CD4-positive, alpha-beta T cell (primary cell): ENCODE data around the gene SLC39A9. TPM values are rescaled to one million over a fixed set of nuclear protein-coding genes. Genes with fewer than 3 reads are reported as not detected.

Source experiments
- ATAC-seq: fragments of 200-7000 bp; cut with Tn5 transposase; one replicate; pipeline ENCODE4 v1.10.0; 2022; ENCODE audit warnings: mild to moderate bottlenecking; ENCODE audit not compliant: poor library complexity
- CTCF ChIA-PET: fragments of 350-600 bp; sonication (Branson Sonifier 250); formaldehyde crosslinking; loops from one replicate; lab custom pipeline; 2021; ENCODE audit warnings: antibody characterized with exemption, inconsistent platforms; lab: Charles Lee
- POLR2A ChIA-PET: fragments of 350-600 bp; sonication (Branson Sonifier 250); formaldehyde crosslinking; loops from one replicate; lab custom pipeline; 2021; ENCODE audit warnings: antibody characterized with exemption, inconsistent platforms; lab: Charles Lee
- DNase-seq, 14 experiments: peaks; one replicate each; pipeline ENCODE4 v3.0.0-alpha.2; 2013 to 2020; ENCODE audit warnings: mixed read lengths in 2 of 14
- H3K27ac ChIP-seq, 2 donors: one replicate each; pipeline versions ENCODE4 v1.5.1 to v1.7.0; 2013; ENCODE audit warnings: low read length in 2 of 2, low read depth in 1 of 2, mild to moderate bottlenecking in 1 of 2
- H3K27me3 ChIP-seq, 2 experiments: 1 replicate in 1 of 2; 2 replicates in 1 of 2; pipeline versions ENCODE4 v1.6.1 to v1.7.0; 2013; ENCODE audit warnings: low read length in 2 of 2, control low read depth in 1 of 2, mild to moderate bottlenecking in 1 of 2, moderate library complexity in 1 of 2; ENCODE audit not compliant: insufficient read depth in 2 of 2, control insufficient read depth in 1 of 2
- H3K36me3 ChIP-seq: one replicate; pipeline ENCODE4 v1.6.1; 2013; ENCODE audit warnings: low read length, control low read depth; ENCODE audit not compliant: insufficient read depth
- H3K4me1 ChIP-seq: one replicate; pipeline ENCODE4 v1.6.1; 2013; ENCODE audit warnings: low read length, control low read depth; ENCODE audit not compliant: insufficient read depth
- H3K4me3 ChIP-seq: one replicate; pipeline ENCODE4 v1.5.1; 2013; ENCODE audit warnings: mild to moderate bottlenecking, low read length, moderate library complexity
- H3K9me3 ChIP-seq, 2 experiments: 1 replicate in 1 of 2; 2 replicates in 1 of 2; pipeline versions ENCODE4 v1.6.1 to v1.7.0; 2013; ENCODE audit warnings: low read length in 2 of 2, mild to moderate bottlenecking in 2 of 2, control low read depth in 1 of 2, moderate library complexity in 1 of 2; ENCODE audit not compliant: control insufficient read depth in 1 of 2, insufficient read depth in 1 of 2
- H3K27ac Mint-ChIP-seq: one replicate; pipeline ENCODE4 v1.8.0; 2020; ENCODE audit warnings: mixed read lengths
- H3K27me3 Mint-ChIP-seq: one replicate; pipeline ENCODE4 v1.8.0; 2021; ENCODE audit warnings: mixed read lengths
- H3K36me3 Mint-ChIP-seq: one replicate; pipeline ENCODE4 v1.8.0; 2021; ENCODE audit warnings: low read depth, mixed read lengths
- H3K4me1 Mint-ChIP-seq: one replicate; pipeline ENCODE4 v1.8.0; 2021; ENCODE audit warnings: low read depth, mixed read lengths
- H3K4me3 Mint-ChIP-seq: one replicate; pipeline ENCODE4 v1.8.0; 2020; ENCODE audit warnings: mild to moderate bottlenecking, mixed read lengths
- H3K9me3 Mint-ChIP-seq: one replicate; pipeline ENCODE4 v1.8.0; 2020; ENCODE audit warnings: mixed read lengths
- CTCF ChIP-seq: fragments of 200-600 bp; IDR thresholded peaks from one replicate; pipeline ENCODE4 v1.8.0; 2022; ENCODE audit warnings: antibody characterized with exemption, mild to moderate bottlenecking
- intact Hi-C, 2 experiments: fragments of 100-400 bp; cut with DNase I in 1 of 2; cut with micrococcal nuclease in 1 of 2; formaldehyde crosslinking; loops; one replicate each; pipeline versions ENCODE4 v1.15.1 to v1.9.0; 2023 to 2025; cut with DNase I, micrococcal nuclease
- total RNA-seq, 174 experiments: library from RNA in 2 of 174; stranded (reverse) in 2 of 174; gene quantifications; one replicate each; pipeline ENCODE4 v1.2.3 and lab custom pipeline; 2021 to 2026

The SLC39A9 gene
- total RNA-seq, 2 experiments from 2014 or later, result 19.5 to 20.5 TPM

GRCh38 chr14:69499436-69499835, 100.9 kb downstream of the SLC39A9 start:
- H3K36me3 ChIP-seq, result no peaks in the 10 kb centered on the region
- peaks cover 10% of the 10 kb centered on the region for H3K27me3 Mint-ChIP-seq

GRCh38 chr14:69500096-69500495, 101.6 kb downstream of the SLC39A9 start:
- H3K9me3 ChIP-seq, result no peaks in the 10 kb centered on the region
- POLR2A ChIA-PET, result no interaction called here
- no peak for ATAC-seq

More at GRCh38 chr14:69499436-69499835, 100.9 kb downstream of the SLC39A9 start:
- Histone ChIP-seq H3K27ac (no peak overlapping the region), H3K4me1 (no peaks in the 10 kb centered on the region), H3K27me3 (peaks cover 0 to 6% of the 10 kb centered on the region in 2 experiments), H3K9me3 (no peaks in the 10 kb centered on the region), H3K4me3 (no peak overlapping the region)
- Mint-ChIP-seq H3K9me3 (no peaks in the 10 kb centered on the region), H3K4me1 (no peaks in the 10 kb centered on the region), H3K36me3 (no peaks in the 10 kb centered on the region), H3K27ac (no peak overlapping the region), H3K4me3 (no peak overlapping the region)
- ATAC-seq, result no peak
- DNase-seq, result no peak
- CTCF ChIA-PET, result no interaction called here
- POLR2A ChIA-PET, result no interaction called here
- intact Hi-C loops, result no loop called here
- TF ChIP-seq CTCF, result no peak

GRCh38 chr14:69500736-69501135, 102.2 kb downstream of the SLC39A9 start:
- no peaks in the 10 kb centered on the region for H3K9me3 Mint-ChIP-seq
- no peak overlapping the region for H3K27ac Mint-ChIP-seq
- Histone ChIP-seq H3K27ac (no peak overlapping the region), H3K4me3 (no peak overlapping the region), H3K36me3 (no peaks in the 10 kb centered on the region), H3K9me3 (no peaks in the 10 kb centered on the region), H3K27me3 (peaks cover 0 to 6% of the 10 kb centered on the region in 2 experiments), H3K4me1 (no peaks in the 10 kb centered on the region)
- DNase-seq, result no peak
- H3K4me1 Mint-ChIP-seq, result no peaks in the 10 kb centered on the region
- H3K36me3 Mint-ChIP-seq, result no peaks in the 10 kb centered on the region
- no peak overlapping the region for H3K4me3 Mint-ChIP-seq
- TF ChIP-seq CTCF, result no peak
- POLR2A ChIA-PET, result no interaction called here
- H3K27me3 Mint-ChIP-seq, result peaks cover 10% of the 10 kb centered on the region
- CTCF ChIA-PET, result no interaction called here
- intact Hi-C loops, result no loop called here
- ATAC-seq, result no peak

More at GRCh38 chr14:69500096-69500495, 101.6 kb downstream of the SLC39A9 start:
- H3K4me3 ChIP-seq, result no peak overlapping the region
- no peak overlapping the region for H3K27ac Mint-ChIP-seq
- intact Hi-C loops, result no loop called here
- CTCF ChIA-PET, result no interaction called here
- TF ChIP-seq CTCF, result no peak
- no peaks in the 10 kb centered on the region for H3K36me3 ChIP-seq
- peaks cover 10% of the 10 kb centered on the region for H3K27me3 Mint-ChIP-seq
- H3K27ac ChIP-seq, result no peak overlapping the region
- H3K27me3 ChIP-seq, result peaks cover 0 to 6% of the 10 kb centered on the region in 2 experiments
- no peaks in the 10 kb centered on the region for H3K4me1 ChIP-seq
- H3K4me3 Mint-ChIP-seq, result no peak overlapping the region
- no peak for DNase-seq
- H3K9me3 Mint-ChIP-seq, result no peaks in the 10 kb centered on the region
- H3K4me1 Mint-ChIP-seq, result no peaks in the 10 kb centered on the region
- no peaks in the 10 kb centered on the region for H3K36me3 Mint-ChIP-seq
